Activated CD8-positive, alpha-beta memory T cell treated with anti-CD3 and anti-CD28 coated beads, Interleukin-2, amount 50 U/mL, for 48 hours (primary cell): ENCODE data around the gene ZNF282.
"Not testable (repeated sequence)": the region's sequence is repeated elsewhere in the genome, so short reads cannot be mapped to it uniquely, and the experiment has no call there.

Experiments used
- DNase-seq: peaks from one replicate; pipeline ENCODE4 v3.0.0-alpha.2; 2020

The ZNF282 gene

GRCh38 chr7:149226366-149226765 lies 31.0 kb downstream of the ZNF282 start:
- not testable (repeated sequence) for DNase-seq

GRCh38 chr7:149226840-149227494 lies 31.6 kb downstream of the ZNF282 start:
- no peak for DNase-seq

GRCh38 chr7:149228831-149229471 lies 33.6 kb downstream of the ZNF282 start:
- no peak for DNase-seq

- DNase-seq = no peak
Measured at GRCh38 chr7:149229526-149229925, 34.2 kb downstream of the ZNF282 start.

GRCh38 chr7:149232362-149232761 lies 37.0 kb downstream of the ZNF282 start:
- DNase-seq = no peak

GRCh38 chr7:149233655-149234204 lies 38.4 kb downstream of the ZNF282 start:
- DNase-seq = not testable (repeated sequence)

GRCh38 chr7:149237502-149237901 lies 42.2 kb downstream of the ZNF282 start:
- no peak for DNase-seq

- DNase-seq = no peak
Measured at GRCh38 chr7:149238051-149238450, 42.7 kb downstream of the ZNF282 start.

GRCh38 chr7:149239345-149240143 lies 44.2 kb downstream of the ZNF282 start, which contains the start of gene ZNF212:
TSS of gene ZNF212 (plus strand) at chr7:149239651. CDS start at chr7:149239779, 128 bp downstream.
- peak; percentile 93 for DNase-seq

- no peak for DNase-seq
Measured at GRCh38 chr7:149240637-149241036, 45.3 kb downstream of the ZNF282 start.

- no peak for DNase-seq
Measured at GRCh38 chr7:149241696-149242095, 46.4 kb downstream of the ZNF282 start.

- DNase-seq = no peak
Measured at GRCh38 chr7:149245244-149245643, 49.9 kb downstream of the ZNF282 start.

GRCh38 chr7:149245744-149246143 lies 50.4 kb downstream of the ZNF282 start:
- no peak for DNase-seq

GRCh38 chr7:149248777-149249176 lies 53.4 kb downstream of the ZNF282 start:
- peak; percentile 53 for DNase-seq

- not testable (repeated sequence) for DNase-seq
Measured at GRCh38 chr7:149250151-149250550, 54.8 kb downstream of the ZNF282 start.

- not testable (repeated sequence) for DNase-seq
Measured at GRCh38 chr7:149251518-149251917, 56.2 kb downstream of the ZNF282 start.

- no peak for DNase-seq
Measured at GRCh38 chr7:149252378-149252777, 57.0 kb downstream of the ZNF282 start.

- DNase-seq = no peak
Measured at GRCh38 chr7:149253665-149254064, 58.3 kb downstream of the ZNF282 start.

- DNase-seq = no peak
Measured at GRCh38 chr7:149254181-149254858, 59.0 kb downstream of the ZNF282 start.

- DNase-seq = no peak
Measured at GRCh38 chr7:149255174-149255573, 59.8 kb downstream of the ZNF282 start.

GRCh38 chr7:149256568-149256967 lies 61.2 kb downstream of the ZNF282 start:
- no peak for DNase-seq

- no peak for DNase-seq
Measured at GRCh38 chr7:149257146-149257545, 61.8 kb downstream of the ZNF282 start.

GRCh38 chr7:149261316-149261828 lies 66.0 kb downstream of the ZNF282 start:
- no peak for DNase-seq
